ENCODE data around the gene UQCC3. TPM values are rescaled to one million over a fixed set of nuclear protein-coding genes. Genes with fewer than 3 reads are reported as not detected.
A peak's percentile ranks its signal among the peaks of the same experiment; 100 is the strongest.
"Not testable (repeated sequence)": the region's sequence is repeated elsewhere in the genome, so short reads cannot be mapped to it uniquely, and the experiment has no call there.

Gene UQCC3, protein sequence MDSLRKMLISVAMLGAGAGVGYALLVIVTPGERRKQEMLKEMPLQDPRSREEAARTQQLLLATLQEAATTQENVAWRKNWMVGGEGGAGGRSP
- 6.6 TPM for total RNA-seq

DNA sequence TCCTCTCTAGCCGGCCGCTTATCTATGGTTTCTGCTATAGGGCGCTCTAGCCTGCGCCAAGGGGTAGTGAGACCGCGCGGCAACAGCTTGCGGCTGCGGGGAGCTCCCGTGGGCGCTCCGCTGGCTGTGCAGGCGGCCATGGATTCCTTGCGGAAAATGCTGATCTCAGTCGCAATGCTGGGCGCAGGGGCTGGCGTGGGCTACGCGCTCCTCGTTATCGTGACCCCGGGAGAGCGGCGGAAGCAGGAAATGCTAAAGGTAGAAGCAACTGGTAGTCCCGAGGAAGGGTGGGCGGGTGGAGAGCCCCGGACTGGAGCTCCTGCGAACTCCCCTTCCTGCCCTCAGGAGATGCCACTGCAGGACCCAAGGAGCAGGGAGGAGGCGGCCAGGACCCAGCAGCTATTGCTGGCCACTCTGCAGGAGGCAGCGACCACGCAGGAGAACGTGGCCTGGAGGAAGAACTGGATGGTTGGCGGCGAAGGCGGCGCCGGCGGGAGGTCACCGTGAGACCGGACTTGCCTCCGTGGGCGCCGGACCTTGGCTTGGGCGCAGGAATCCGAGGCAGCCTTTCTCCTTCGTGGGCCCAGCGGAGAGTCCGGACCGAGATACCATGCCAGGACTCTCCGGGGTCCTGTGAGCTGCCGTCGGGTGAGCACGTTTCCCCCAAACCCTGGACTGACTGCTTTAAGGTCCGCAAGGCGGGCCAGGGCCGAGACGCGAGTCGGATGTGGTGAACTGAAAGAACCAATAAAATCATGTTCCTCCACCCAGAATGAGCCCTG lies at the start of gene UQCC3, which contains the start of gene LBHD1:
Gene UQCC3 (plus strand): TSS at position 66 of the 782 bp plus-strand sequence. CDS start 73 bp downstream, at position 139.
Gene LBHD1 (minus strand): TSS at position 660 of the 782 bp plus-strand sequence. CDS start 2,236 bp downstream, outside the sequence.
- DNase-seq (ENCODE audit: low spot score): peak; percentile 86

- no peak for DNase-seq (ENCODE audit: low spot score)
Measured at GRCh38 chr11:62622476-62623089, 48.9 kb upstream of the UQCC3 start.

- DNase-seq (ENCODE audit: low spot score): no peak
Measured at GRCh38 chr11:62627713-62628112, 43.8 kb upstream of the UQCC3 start.

DNA sequence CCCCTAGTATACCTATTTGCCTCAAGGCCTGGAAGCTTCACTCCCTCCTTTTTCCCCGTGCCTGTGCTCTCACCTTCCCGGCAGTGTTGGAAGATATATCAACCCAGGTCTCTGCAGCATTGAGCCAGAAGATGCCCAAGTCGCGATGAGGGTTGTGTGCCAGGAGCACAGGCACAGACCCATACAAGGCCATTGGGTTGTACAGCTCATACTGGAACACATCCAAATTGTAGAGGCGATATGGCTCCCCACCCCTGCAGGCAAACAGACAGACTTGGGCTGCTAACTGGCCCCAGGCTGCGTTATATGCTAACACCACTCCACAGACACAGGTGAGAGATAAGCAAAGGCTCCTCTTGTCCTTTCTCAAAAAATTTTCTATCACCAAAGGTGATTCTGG lies 39.0 kb upstream of the UQCC3 start:
- no peak for DNase-seq (ENCODE audit: low spot score)

DNA sequence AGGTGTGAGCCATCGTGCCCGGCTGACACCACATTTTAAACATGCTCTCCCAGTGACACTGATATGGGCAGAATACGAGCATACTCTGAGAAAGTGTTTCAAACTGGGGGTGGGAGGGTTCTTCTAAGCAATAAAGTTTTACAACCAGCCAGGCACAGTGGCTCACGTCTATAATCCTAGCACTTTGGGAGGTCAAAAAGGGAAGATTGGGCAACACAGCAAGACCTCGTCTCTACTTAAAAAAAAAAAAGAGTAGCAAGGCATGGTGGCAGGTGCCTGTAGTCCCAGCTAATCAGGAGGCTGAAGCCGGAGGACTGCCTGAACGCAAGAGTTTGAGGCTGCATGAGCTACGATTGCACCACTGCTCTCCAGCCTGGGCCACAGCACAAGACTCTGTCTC lies 27.3 kb upstream of the UQCC3 start:
- no peak for DNase-seq (ENCODE audit: low spot score)

GRCh38 chr11:62645671-62645945 lies 25.9 kb upstream of the UQCC3 start:
- DNase-seq (ENCODE audit: low spot score): no peak

- DNase-seq (ENCODE audit: low spot score): peak; percentile 100
Measured at GRCh38 chr11:62645946-62646824, 25.3 kb upstream of the UQCC3 start, which contains the start of gene GANAB. Gene GANAB, minus strand, starts transcription at chr11:62646613. Its CDS starts 14 bp downstream, at chr11:62646599.

GRCh38 chr11:62646825-62647608 lies 24.5 kb upstream of the UQCC3 start:
- DNase-seq (ENCODE audit: low spot score): peak; percentile 52

- DNase-seq (ENCODE audit: low spot score): no peak
Measured at GRCh38 chr11:62647609-62648005, 23.9 kb upstream of the UQCC3 start.

GRCh38 chr11:62648185-62648966 lies 23.1 kb upstream of the UQCC3 start:
- DNase-seq (ENCODE audit: low spot score): no peak

DNA sequence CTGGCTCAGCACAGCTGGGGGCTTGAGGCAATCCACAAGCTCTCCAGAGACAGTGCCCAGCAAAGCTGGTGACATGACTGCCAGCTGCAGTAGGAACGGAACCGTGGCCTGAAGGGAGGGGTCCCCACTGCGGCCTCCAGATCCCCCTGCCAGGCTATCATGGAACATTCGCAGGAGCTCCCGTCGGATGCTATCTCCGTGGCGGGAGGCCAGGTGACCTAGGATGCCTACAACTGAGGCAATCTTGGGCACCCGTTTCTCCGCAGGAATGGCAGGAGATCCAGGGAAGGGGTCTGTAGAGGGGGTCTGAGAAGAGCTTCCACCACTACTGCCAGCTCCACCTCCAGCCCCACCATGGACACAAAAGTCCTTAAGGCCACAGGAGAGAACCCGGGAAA lies 22.5 kb upstream of the UQCC3 start:
- no peak for DNase-seq (ENCODE audit: low spot score)

- no peak for DNase-seq (ENCODE audit: low spot score)
Measured at GRCh38 chr11:62649486-62649885, 22.0 kb upstream of the UQCC3 start.

- not testable (repeated sequence) for DNase-seq (ENCODE audit: low spot score)
Measured at GRCh38 chr11:62650283-62650682, 21.2 kb upstream of the UQCC3 start.

GRCh38 chr11:62652161-62653006 lies 19.1 kb upstream of the UQCC3 start:
- no peak for DNase-seq (ENCODE audit: low spot score)

- no peak for DNase-seq (ENCODE audit: low spot score)
Measured at GRCh38 chr11:62654297-62654696, 17.2 kb upstream of the UQCC3 start.

DNA sequence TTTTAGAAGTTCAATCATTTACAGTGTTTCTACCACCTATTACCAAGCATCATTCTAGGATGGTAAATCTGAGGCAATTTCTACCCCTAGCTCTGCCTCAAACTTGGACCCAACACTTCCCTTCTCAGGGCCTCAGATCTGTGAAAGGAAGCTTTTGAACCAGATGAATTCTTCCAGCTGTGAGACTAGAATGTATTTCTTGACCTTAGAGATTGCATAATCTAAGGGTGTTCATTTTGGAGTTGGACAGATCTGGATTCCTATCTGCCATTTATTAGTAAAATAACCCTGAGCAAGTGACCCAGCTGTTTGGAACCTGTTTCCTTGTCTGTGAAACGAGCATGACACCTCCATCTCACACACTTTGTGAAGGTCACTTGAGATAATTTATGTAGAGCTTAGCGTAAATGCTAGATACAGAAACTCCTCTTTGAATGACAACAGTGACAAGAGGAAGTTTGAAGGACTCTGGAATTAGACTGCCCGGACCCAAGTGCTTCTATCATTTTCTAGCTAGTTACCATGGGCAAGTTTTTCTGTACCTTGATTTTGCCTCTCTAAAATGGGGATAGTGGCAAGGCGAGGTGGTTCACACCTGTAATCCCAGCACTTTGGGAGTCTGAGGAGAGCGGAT lies 14.6 kb upstream of the UQCC3 start:
- DNase-seq (ENCODE audit: low spot score): no peak

- no peak for DNase-seq (ENCODE audit: low spot score)
Measured at GRCh38 chr11:62664405-62665074, 6.9 kb upstream of the UQCC3 start.

GRCh38 chr11:62665075-62665598 lies 6.3 kb upstream of the UQCC3 start, which contains the start of the genes C11orf98 and CSKMT:
Gene C11orf98, minus strand, starts transcription at chr11:62665210. Its CDS starts 41 bp downstream, at chr11:62665169.
Gene CSKMT, plus strand, starts transcription at chr11:62665312. Its CDS starts 568 bp downstream, at chr11:62665880.
- DNase-seq (ENCODE audit: low spot score): peak; percentile 98

All from ureter (tissue), 1 donor.